Activated naive CD4-positive, alpha-beta T cell (primary cell): ENCODE measurements around the gene RAB10.
"Not testable (repeated sequence)": the region's sequence is repeated elsewhere in the genome, so short reads cannot be mapped to it uniquely, and the experiment has no call there.

Source experiments
- DNase-seq, 4 experiments: peaks; one replicate each; lab custom pipeline; 2025; lab: John Stamatoyannopoulos, UW

Gene RAB10

GRCh38 chr2:26016012-26016705 lies 17.7 kb upstream of the RAB10 start:
- no peak for DNase-seq

DNA sequence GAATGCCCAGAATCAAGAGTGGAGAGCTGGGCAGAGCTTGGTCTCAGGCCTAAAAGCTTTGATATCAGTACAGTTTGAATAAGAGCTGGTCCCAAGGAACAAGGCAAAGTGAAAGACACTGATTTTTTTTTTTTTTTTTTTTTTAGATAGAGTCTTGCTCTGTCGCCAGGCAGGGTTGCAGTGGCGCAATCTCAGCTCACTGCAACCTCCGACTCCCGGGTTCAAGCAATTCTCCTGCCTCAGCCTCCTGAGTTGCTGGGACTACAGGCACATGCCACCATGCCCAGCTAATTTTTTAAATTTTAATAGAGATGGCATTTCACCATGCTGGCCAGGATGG lies 17.2 kb upstream of the RAB10 start:
- DNase-seq = not testable (repeated sequence)

GRCh38 chr2:26017464-26018183 lies 16.3 kb upstream of the RAB10 start:
- DNase-seq = no peak

GRCh38 chr2:26018184-26019055 lies 15.5 kb upstream of the RAB10 start:
- DNase-seq = no peak

DNA sequence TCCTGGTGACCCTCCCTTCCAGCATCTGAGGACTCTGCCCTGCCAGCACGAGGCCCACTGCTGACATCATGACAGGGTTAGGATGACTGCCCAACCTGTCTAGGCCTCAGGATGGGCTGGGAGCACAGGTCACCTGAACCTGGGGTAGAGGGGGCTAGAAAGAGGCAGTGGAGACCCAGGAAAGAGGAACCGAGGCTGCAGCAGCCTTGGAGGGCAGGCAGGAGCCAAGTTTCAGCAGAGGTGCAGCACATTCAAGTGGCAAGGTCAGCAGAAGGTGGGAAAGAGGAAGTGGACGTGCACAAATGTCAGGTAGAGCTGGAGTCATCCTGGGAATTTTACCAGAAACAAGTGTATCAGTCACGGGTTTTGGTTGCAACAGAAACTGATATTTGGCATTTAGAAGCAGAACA lies 13.6 kb upstream of the RAB10 start:
- no peak for DNase-seq

DNA sequence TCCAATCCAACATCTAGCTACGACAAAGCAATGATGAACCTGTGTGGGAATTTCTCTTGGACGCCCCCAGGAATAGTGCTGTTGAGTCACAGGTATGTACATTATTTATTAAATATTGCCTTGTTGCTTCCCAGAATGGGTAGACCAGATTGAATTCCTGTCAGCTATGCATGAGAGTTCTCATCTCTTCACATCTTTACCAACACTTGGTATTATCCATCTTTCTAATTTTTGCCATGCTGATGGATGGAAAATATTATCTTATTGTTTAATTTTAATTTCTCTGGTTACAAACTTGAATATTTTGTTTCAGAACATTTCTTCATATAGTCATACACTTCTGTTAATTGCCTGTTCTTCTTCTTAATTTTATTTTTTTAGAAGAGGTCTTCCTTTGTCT lies 9.6 kb upstream of the RAB10 start:
- no peak for DNase-seq

GRCh38 chr2:26025509-26025908 lies 8.4 kb upstream of the RAB10 start:
- no peak for DNase-seq

- DNase-seq = not testable (repeated sequence)
Observed at GRCh38 chr2:26028083-26028482, 5.8 kb upstream of the RAB10 start.

DNA sequence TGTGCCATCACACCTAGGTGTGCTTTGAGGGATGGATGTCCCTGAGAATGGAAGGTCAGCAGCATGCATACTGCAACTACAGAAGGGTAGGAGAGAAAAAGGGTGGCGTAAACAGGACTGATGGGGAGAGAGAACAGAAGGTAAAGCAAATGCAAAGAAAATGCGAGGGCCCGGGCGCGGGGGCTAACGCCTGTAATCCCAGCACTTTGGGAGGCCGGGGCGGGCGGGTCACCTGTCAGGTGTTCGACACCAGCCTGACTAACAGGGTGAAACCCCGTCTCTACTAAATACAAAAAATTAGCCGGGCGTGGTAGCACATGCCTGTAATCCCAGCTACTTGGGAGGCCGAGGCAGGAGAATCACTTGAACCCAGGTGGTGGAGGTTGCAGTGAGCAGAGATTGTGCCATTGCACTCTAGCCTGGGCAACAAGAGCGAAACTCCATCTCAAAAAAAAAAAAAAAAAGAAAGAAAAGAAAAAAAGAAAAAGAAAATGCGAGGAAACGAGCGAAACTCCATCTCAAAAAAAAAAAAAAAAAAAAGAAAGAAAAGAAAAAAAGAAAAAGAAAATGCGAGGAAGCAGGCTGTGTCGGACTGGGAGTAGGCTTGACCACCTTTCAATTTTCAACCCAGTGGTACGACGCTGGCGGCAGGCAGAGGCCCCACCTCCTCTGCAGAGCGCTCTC lies 1.2 kb upstream of the RAB10 start:
- not testable (repeated sequence) for DNase-seq

DNA sequence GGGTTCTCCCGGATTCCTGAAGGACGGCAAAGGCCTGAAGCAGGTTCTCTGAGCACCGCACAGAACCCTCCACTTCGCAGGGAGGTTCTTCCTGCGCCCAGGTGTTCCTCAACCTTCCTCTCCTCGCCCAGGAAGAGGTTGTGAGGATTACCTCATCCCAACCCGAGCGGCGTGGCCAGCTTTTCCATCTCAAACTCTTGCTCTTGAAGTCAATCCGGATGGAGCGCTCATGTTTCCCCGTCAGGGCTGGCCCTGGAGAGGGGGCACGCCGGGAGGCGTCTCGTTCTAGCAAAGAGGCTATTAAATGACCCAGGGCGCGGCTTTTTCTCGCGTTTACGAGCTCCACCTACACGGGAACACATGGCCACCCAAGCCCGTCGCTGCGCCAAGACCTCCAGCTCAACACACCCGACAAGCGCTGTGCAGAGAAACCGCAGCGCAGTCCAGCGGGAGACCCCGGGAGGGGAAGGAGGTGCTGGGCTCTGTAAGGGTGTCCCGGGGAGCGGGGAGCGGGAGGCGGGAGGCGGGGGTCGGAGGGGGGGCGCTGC lies 540 bp upstream of the RAB10 start:
- no peak for DNase-seq

GRCh38 chr2:26034637-26034992 lies 731 bp downstream of the RAB10 start:
- no peak for DNase-seq

- DNase-seq = no peak
Observed at GRCh38 chr2:26035090-26035743, 1.3 kb downstream of the RAB10 start.

- DNase-seq = no peak
Observed at GRCh38 chr2:26039603-26040323, 5.9 kb downstream of the RAB10 start.

DNA sequence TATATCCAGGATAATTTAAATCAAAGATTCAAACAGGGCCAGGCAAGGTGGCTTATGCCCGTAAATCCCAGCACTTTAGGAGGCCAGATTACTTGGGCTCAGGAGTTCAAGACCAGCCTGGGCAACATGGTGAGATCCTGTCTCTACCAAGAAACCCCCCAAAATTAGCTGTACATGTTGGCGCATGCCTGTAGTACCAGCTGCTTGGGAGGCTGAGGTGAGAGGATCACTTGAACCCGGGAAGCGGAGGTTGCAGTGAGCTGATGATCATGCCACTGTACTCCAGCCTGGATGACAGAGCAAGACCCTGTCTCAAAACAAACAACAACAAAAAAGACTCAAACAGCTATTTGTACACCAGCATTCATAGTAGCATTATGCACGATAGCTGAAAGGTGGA lies 9.2 kb downstream of the RAB10 start:
- no peak for DNase-seq

- no peak for DNase-seq
Observed at GRCh38 chr2:26043862-26044696, 10.2 kb downstream of the RAB10 start.

- DNase-seq = no peak
Observed at GRCh38 chr2:26048791-26049190, 14.9 kb downstream of the RAB10 start.

GRCh38 chr2:26049641-26050040 lies 15.8 kb downstream of the RAB10 start:
- DNase-seq = no peak

DNA sequence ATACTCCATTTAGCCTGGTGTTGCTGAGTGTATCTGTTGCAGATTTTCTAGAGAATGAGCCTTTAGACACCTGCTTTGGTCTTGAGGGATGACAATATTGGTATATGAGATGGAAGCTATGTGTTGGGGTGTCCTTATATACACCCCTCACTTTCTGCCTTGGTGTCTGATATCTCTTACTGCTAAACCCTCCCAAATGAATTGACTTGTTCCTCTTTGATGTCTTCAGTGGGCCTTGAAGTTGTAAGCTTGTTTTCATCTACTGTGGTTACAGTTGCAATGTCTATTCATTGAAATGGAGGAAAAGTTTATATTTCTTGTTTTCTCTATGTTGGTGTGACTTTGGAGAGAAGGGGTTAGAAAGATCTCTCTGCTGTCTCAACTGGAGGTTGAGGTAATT lies 18.9 kb downstream of the RAB10 start:
- no peak for DNase-seq

DNA sequence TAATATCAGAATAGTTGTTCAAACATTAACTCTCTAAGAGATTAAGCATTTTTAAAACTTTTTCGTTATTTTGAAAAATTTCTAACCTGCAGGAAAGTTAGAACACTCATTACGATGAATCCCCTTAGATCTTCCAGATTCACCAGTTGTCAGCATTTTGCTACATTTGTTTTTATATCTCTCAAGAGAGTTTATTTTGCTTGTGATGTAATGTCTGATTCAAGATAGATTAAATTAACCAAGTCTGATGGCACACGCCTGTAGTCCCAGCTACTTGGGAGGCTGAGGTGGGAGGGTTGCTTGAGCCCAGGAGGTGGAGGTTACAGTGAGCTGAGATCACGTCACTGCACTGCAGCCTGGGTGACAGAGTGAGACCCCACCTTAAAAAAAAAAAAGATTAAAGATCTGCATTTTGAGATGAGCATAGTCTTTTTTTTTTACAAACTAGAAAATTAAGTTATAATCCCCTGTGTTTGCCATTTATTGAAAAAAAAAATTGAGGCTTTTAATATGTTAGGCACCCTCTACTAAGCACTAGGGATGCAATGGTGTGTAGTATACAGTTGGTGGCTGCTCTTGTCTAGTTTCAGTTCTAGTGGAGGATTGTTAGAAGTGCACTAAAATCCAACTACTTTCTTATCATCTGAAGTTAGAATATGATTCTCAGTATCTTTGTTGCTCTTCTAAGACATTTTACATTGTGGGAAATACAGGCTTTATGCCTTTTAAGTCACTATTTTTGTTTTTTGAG lies 20.9 kb downstream of the RAB10 start:
- DNase-seq = no peak
